ENCODE results near the gene RBM5.

The RBM5 gene

DNA sequence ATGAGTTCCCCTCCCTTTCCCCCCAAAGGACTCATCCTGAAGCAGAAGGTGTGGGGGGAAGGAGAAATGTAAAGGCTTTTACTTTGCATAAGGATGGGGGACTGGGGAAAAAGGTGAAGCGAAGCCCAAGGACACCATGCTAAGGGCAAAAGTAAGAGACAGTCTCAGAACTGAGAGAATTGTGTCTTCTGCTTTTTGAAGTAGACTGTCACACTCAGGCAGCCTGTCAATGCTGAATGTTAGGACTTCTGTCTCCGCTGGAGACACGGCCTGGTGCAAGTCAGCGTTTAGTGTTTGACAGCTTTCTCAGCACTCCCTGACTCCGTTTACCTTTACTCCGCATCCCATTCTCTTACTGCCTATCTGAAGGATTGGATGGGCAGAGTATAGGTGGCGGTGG is 13.8 kb downstream of the RBM5 start:
- no peak for DNase-seq
- Mint-ChIP-seq H3K27ac (peak overlapping the region; percentile 20), H3K36me3 (peaks cover 31 to 50% of the 10 kb centered on the region in 2 donors), H3K9me3 (no peaks in the 10 kb centered on the region), H3K27me3 (no peaks in the 10 kb centered on the region), H3K4me1 (no peaks in the 10 kb centered on the region), H3K4me3 (no peak overlapping the region)
- ATAC-seq (replicated peaks): no peak

DNA sequence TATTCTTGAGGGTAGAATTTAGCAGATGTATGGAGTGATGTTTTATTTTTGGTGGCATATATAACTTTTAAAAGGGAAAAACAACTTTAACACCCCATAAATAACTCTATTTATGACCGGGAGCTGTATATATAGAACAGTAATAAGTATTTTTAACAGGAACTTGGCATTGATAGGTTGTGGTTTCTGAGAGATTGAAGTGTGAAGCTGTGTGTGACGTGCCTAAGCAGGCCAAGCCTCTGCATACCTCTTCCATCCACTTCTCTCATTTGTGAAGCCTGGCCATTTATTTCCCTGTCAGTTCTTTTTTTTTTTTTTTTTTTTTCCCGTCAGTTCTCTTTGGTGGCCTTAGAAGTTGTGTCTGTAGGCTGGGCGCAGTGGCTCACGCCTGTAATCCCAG is 23.0 kb downstream of the RBM5 start:
- Mint-ChIP-seq H3K36me3 (peaks cover 36 to 61% of the 10 kb centered on the region in 2 donors), H3K4me1 (peaks cover 3 to 6% of the 10 kb centered on the region in 2 donors), H3K4me3 (no peak overlapping the region), H3K27ac (peak overlapping the region; percentile 79), H3K27me3 (no peaks in the 10 kb centered on the region), H3K9me3 (no peaks in the 10 kb centered on the region)
- peak in 1 of 2 donors; percentile 58 for ATAC-seq (replicated peaks)
- no peak for DNase-seq

DNA sequence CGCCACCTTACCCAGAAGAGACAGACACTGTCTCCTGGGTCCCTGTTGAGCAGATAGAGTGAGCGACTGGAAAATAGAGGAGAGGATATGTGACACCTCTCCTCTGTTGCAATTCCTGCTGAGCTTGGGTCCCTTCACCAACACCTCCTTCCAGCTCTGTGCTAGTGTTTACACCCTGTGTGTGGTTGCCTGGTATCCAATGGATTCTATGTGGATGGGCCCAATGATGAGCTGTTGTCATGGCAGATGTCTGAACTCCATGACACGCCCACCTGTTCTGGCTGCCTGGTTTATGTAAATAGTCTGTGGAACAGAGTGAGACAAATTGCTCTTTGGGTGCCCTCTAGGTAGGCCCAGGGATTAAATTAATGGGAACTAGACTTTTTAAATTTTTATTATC is 23.7 kb downstream of the RBM5 start:
- peaks cover 36 to 60% of the 10 kb centered on the region in 2 donors for H3K36me3 Mint-ChIP-seq
- H3K4me1 Mint-ChIP-seq: peaks cover 3 to 6% of the 10 kb centered on the region in 2 donors
- DNase-seq: no peak
- H3K4me3 Mint-ChIP-seq: no peak overlapping the region
- H3K9me3 Mint-ChIP-seq: no peaks in the 10 kb centered on the region
- peak overlapping the region; percentile 77 for H3K27ac Mint-ChIP-seq
- H3K27me3 Mint-ChIP-seq: no peaks in the 10 kb centered on the region
- ATAC-seq (replicated peaks): no peak

DNA sequence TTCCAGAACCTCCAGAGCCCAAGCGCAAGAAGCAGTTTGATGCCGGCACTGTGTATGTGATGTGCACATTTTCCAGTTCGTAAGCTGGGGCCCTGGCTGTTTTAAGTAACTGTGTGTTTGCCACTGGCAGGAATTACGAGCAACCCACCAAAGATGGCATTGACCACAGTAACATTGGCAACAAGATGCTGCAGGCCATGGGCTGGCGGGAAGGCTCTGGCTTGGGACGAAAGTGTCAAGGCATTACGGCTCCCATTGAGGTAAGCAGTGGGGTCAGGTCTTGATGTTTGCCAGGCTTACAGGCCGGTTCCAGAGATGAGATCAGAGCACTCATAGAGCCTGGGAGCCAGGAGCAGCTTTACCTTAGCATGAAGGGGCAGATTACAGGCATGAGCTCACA is 28.4 kb downstream of the RBM5 start:
- no peak overlapping the region for H3K27ac Mint-ChIP-seq
- H3K9me3 Mint-ChIP-seq: no peaks in the 10 kb centered on the region
- peaks cover 33 to 54% of the 10 kb centered on the region in 2 donors for H3K36me3 Mint-ChIP-seq
- DNase-seq (no peak), ATAC-seq (replicated peaks) (no peak)
- no peaks in the 10 kb centered on the region for H3K27me3 Mint-ChIP-seq
- H3K4me1 Mint-ChIP-seq: peaks cover 5 to 7% of the 10 kb centered on the region in 2 donors
- no peak overlapping the region for H3K4me3 Mint-ChIP-seq

DNA sequence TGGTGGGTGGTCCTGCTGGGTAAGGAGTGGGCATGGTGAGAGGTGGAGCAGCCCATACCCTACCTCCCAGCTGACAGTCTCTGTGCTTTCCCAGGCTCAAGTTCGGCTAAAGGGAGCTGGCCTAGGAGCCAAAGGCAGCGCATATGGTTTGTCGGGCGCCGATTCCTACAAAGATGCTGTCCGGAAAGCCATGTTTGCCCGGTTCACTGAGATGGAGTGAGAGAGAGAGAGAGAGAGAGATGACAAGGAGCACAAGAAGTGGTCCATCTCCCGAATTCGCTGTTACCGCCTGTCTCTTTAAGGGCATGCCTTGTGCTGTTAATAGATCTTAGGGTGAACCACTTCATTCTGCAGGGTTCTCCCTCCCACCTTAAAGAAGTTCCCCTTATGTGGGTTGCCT is 29.5 kb downstream of the RBM5 start:
- H3K9me3 Mint-ChIP-seq: no peaks in the 10 kb centered on the region
- H3K4me1 Mint-ChIP-seq: peaks cover 9 to 13% of the 10 kb centered on the region in 2 donors
- no peak for ATAC-seq (replicated peaks)
- no peaks in the 10 kb centered on the region for H3K27me3 Mint-ChIP-seq
- DNase-seq: no peak
- peak overlapping the region; percentile 69 for H3K27ac Mint-ChIP-seq
- H3K4me3 Mint-ChIP-seq: no peak overlapping the region
- H3K36me3 Mint-ChIP-seq: peaks cover 40 to 60% of the 10 kb centered on the region in 2 donors

DNA sequence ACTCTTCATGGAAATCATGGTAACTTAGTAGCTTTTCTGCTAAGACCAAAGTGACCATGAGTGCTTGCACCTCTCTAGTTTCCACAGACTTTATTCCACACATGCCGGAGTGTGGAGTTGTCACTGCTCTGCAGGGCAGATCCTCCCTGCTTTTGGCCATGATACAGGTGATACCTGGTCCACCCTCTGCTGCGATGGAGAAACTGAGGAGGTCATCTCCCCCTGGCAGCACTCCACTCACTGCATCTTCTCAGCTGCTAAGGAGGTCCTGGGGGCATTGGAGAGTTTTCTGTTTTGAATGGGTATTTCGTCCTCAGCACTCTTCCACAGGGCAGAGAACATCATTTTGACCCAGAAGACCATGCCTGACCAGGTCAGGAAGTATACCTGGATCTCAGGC is 31.1 kb downstream of the RBM5 start:
- no peak overlapping the region for H3K4me3 Mint-ChIP-seq
- no peaks in the 10 kb centered on the region for H3K9me3 Mint-ChIP-seq
- ATAC-seq (replicated peaks) (no peak), DNase-seq (no peak)
- H3K4me1 Mint-ChIP-seq: peaks cover 12 to 16% of the 10 kb centered on the region in 2 donors
- H3K27ac Mint-ChIP-seq: peak overlapping the region; percentile 27
- H3K36me3 Mint-ChIP-seq: peaks cover 34 to 48% of the 10 kb centered on the region in 2 donors
- H3K27me3 Mint-ChIP-seq: no peaks in the 10 kb centered on the region

DNA sequence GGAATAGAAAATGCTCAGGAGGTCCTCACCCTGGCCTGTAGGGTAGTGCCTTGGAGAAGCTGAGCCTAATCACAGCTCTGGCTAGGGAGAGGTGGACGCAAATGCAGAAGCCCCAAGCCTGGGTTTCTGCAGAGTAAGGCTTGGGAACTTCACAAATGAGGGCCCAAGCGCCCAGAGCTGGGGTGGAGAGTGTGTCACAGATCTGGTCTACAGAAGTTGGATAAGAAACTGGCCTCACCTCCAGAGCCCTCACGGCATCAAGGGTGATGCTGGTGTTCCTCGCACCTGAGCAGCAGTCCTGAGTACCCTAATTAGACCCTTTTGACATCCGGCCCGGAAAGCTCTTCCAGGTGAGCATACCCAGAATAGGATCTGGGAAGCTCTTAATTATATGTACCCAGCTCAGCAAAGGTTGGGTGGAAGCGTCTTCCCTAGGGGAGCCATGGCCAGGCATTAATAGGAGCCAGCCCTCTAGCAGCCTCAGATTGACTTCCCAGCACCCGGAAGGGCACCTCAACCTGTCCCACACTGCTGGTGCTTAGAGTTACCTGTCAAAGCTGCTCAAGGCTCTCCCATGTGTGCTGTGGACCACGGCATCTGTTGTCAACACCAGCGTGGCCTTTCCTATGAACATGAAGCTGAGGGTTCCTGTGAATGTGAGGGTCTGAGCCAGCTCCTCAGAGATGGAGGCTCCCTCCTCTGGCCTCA is 31.8 kb downstream of the RBM5 start:
- no peaks in the 10 kb centered on the region for H3K27me3 Mint-ChIP-seq
- H3K4me1 Mint-ChIP-seq: peaks cover 12 to 16% of the 10 kb centered on the region in 2 donors
- H3K36me3 Mint-ChIP-seq: peaks cover 29 to 44% of the 10 kb centered on the region in 2 donors
- DNase-seq (no peak), ATAC-seq (replicated peaks) (peak in 1 of 2 donors; percentile 3)
- H3K4me3 Mint-ChIP-seq: no peak overlapping the region
- H3K9me3 Mint-ChIP-seq: no peaks in the 10 kb centered on the region
- H3K27ac Mint-ChIP-seq: no peak overlapping the region

DNA sequence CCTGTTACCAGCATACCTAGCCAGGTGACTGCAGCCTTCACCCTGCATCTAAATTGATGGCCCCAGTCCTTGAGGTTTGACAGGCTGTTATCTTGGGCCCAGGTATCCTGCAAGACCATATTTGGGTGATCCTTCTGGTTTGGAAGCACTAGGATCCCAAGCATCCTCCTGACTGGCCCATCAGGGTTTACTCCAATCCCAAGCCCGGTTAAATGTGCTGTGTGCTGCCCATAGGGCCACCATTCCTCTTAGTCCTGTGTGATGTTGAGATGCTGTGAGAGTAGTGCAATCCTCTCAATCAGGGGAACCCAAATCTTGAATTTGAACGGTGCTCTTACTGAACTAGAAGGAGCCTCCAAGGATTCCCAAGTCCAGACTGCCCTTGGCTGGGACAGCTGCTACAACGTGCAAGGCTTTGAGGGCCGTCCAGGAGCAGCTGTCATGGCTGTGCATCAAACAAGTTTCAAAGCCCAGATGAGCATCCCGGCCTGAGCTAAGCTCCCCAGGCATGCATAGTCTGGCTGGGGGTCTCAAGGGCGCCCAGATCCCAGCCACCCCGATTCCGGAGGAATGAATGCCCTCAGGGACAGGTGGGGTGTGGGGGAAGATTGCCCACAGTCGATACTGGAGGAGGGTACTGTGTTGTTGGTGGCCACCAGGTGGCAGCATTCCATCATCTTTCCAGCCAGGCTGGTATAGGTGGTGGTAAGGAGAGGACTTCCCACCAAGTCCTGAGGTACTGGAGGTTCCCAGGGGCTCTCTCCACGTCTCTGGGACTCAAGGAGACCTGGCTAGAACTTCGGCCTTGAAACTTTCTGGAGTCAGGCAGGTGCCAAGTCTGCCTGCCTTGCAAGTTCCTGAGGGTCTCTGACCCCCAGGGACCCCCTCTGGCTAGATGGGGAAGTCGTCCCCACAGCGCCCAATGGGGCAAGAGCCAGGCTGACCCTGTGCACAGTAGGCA is 32.6 kb downstream of the RBM5 start:
- DNase-seq (peak; percentile 40), ATAC-seq (replicated peaks) (peak; percentile 88 to 90)
- Mint-ChIP-seq H3K36me3 (peaks cover 24 to 35% of the 10 kb centered on the region in 2 donors), H3K4me1 (peaks cover 12 to 15% of the 10 kb centered on the region in 2 donors), H3K9me3 (no peaks in the 10 kb centered on the region), H3K4me3 (no peak overlapping the region), H3K27ac (peak overlapping the region; percentile 31), H3K27me3 (no peaks in the 10 kb centered on the region)

DNA sequence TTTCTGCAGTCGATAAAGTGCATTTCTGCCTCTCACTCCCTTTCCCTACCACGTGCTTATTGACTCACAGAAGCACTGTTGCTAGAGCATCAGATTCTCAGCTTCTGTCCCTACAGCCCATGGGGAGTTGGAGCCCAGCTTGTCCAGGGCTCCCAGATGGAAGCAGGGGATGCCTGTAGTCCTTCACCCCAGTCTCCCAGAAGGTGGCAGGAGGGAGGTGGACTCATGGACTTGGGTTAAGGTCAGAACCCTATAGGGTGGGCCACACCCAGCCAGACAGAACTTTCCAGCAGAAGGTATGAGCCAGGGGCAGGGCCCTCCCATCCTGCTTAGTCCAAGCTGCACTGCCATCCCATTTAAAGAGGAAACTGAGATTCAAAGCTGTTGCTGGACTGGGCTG is 33.4 kb downstream of the RBM5 start:
- ATAC-seq (replicated peaks): peak in 1 of 2 donors; percentile 5
- Mint-ChIP-seq H3K36me3 (peaks cover 21 to 28% of the 10 kb centered on the region in 2 donors), H3K4me3 (no peak overlapping the region), H3K27ac (no peak overlapping the region), H3K4me1 (peaks cover 12 to 15% of the 10 kb centered on the region in 2 donors), H3K9me3 (no peaks in the 10 kb centered on the region), H3K27me3 (no peaks in the 10 kb centered on the region)
- DNase-seq: no peak

DNA sequence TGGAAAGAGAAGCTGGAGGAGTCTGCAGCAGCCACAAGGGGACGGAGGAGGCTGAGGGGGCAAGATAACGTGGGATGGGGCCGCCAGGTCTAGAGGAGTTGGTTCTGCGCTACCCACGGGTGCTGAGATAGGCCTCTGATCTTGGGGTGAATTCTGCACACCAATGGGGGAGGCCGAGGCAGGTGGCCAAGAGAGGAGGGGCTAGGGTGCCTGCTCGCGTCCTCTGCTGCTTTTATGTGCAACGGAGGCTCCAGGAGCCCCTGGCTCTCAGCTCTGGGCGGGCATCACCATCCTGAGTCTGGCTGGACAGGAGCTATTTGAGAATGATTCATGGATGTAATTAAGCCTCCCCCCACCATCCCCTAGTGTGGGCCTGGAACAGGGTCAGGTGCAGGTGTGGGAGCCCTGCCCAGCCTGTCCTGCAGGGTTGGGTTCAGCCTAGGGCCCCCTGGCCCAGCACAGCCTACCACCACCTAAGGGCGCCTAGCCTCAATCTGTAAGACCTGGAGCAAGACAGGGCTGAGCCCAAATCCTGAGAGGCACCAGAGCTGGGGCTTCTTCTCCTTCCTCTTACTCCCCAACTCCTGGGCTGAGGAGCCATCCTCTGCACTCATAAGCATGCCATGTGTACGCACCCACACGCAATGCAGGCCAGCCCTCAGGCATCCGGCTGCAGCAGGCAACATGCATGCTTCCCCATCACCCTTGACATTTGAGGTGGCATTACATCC is 34.1 kb downstream of the RBM5 start:
- peaks cover 16 to 24% of the 10 kb centered on the region in 2 donors for H3K36me3 Mint-ChIP-seq
- peaks cover 12 to 15% of the 10 kb centered on the region in 2 donors for H3K4me1 Mint-ChIP-seq
- DNase-seq (no peak), ATAC-seq (replicated peaks) (no peak)
- H3K27ac Mint-ChIP-seq: peak overlapping the region; percentile 70
- no peaks in the 10 kb centered on the region for H3K27me3 Mint-ChIP-seq
- no peak overlapping the region for H3K4me3 Mint-ChIP-seq
- no peaks in the 10 kb centered on the region for H3K9me3 Mint-ChIP-seq

DNA sequence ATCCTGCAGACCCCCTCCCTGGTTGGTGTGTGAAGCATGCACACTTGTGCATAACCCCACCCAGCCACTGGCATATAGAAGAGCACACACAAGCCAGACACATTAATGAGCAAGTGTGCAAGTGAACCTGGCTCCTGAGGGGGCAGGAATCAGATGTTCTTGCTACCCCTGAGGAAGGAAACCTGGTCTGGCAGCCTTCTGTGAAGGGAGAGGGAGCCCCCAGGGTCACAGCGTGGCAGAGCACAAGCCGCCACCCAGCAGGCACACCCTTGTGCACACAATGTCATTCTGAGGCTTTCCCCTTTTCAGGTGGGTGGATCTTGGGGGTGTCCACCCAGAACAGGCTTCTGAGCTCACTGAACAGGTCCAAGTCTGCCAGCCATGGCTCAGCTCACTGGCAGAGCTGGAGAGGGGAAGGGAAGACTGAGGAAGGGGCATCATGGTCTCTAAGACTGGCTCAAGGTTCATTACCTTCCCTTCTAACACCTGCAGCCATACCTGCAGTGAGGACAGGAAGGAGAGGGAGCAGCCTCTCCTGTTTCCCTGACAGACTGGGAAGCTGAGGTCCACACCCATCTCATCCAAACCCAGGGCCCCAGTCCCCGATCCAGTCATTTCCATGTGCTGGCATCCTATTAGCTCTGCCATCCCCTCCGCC is 34.8 kb downstream of the RBM5 start:
- H3K27me3 Mint-ChIP-seq: no peaks in the 10 kb centered on the region
- H3K36me3 Mint-ChIP-seq: peaks cover 12 to 17% of the 10 kb centered on the region in 2 donors
- peak overlapping the region; percentile 70 for H3K27ac Mint-ChIP-seq
- no peaks in the 10 kb centered on the region for H3K9me3 Mint-ChIP-seq
- no peak overlapping the region for H3K4me3 Mint-ChIP-seq
- no peak for ATAC-seq (replicated peaks)
- DNase-seq: no peak
- peaks cover 12 to 13% of the 10 kb centered on the region in 2 donors for H3K4me1 Mint-ChIP-seq

DNA sequence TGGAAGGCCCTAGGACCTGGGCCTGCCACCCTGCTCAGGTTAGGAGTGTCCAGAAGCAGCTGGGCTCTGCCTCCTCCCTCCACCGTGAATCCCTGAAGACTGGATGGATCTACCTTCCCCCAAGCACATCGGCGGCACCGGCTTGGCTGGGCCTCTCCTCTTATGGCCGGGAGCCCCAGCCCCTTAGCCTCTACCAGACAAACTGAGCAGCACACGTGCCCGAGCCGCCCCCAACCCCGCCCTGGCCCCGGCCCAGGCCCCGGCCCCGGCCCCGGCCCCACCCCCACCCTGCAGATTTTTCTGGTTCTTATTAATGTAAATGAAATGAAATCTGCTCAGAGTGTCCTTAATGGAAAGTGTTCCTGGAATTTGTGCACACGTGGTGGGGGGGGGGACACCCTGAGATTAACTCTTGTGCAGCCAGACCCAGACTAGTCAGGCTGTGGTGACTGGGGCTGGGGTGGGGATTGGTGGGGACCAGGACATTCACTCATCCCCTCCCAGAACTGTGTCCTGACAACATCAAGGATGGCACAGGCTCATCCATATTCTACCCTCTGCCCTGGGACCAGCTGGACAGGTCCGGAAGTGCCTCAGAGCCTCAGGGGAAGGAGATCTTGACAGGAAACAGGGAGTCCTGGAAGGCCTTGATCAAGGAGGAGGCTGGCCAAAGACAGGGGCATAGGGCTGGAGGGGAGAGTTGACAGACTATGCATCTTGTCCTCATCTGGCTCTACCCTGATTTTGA is 35.5 kb downstream of the RBM5 start:
- Mint-ChIP-seq H3K4me3 (no peak overlapping the region), H3K36me3 (peaks cover 12 to 17% of the 10 kb centered on the region in 2 donors), H3K9me3 (no peaks in the 10 kb centered on the region), H3K27ac (peak overlapping the region; percentile 65), H3K4me1 (peaks cover 12 to 13% of the 10 kb centered on the region in 2 donors), H3K27me3 (no peaks in the 10 kb centered on the region)
- DNase-seq (no peak), ATAC-seq (replicated peaks) (no peak)

DNA sequence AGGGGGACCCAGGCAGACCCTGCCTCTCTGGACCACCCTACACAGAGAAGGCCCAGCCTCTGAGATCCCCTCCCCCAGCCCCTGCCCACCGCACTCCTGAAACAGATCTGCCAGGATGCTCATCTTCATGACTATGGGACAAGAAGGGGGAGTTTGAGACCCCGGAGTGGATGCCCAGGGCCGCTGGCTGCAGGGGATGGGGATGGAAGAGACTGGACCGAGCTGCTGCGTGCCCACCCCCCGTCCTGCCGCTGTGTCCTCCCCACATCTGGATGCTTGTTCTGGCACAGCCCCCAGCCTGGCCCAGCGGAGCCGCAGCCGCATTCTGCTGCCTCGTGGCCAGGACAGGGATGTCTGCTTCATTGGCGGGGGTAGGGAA is 36.1 kb downstream of the RBM5 start:
- Mint-ChIP-seq H3K27ac (peak overlapping the region; percentile 65), H3K9me3 (no peaks in the 10 kb centered on the region), H3K4me3 (no peak overlapping the region), H3K4me1 (peaks cover 12 to 13% of the 10 kb centered on the region in 2 donors), H3K27me3 (no peaks in the 10 kb centered on the region), H3K36me3 (peaks cover 12 to 15% of the 10 kb centered on the region in 2 donors)
- ATAC-seq (replicated peaks) (no peak), DNase-seq (no peak)

Data from stimulated activated naive B cell treated with anti-CD40 and anti-IgM and Interleukin-4, amounts not matched to agents 10 μg/mL and 1 μg/mL and 100 μg/mL, for 72 hours (primary cell).